HG02763 (cell line): Measurements from ENCODE around the gene CRYZ.
A peak's percentile ranks its signal among the peaks of the same experiment; 100 is the strongest.

Source experiments
- ATAC-seq: cut with Tn5 transposase; IDR thresholded peaks from one replicate; pipeline ENCODE4 v1.9.1; 2021; ENCODE audit warnings: mild to moderate bottlenecking, moderate library complexity; ENCODE audit not compliant: unreplicated experiment

CRYZ gene

GRCh38 chr1:74731399-74732052 is 1.3 kb downstream of the CRYZ start:
- ATAC-seq = peak; percentile 31

- ATAC-seq = no peak
Observed at GRCh38 chr1:74729741-74730478, 2.9 kb downstream of the CRYZ start.

GRCh38 chr1:74728736-74729135 is 4.1 kb downstream of the CRYZ start:
- ATAC-seq = no peak

DNA sequence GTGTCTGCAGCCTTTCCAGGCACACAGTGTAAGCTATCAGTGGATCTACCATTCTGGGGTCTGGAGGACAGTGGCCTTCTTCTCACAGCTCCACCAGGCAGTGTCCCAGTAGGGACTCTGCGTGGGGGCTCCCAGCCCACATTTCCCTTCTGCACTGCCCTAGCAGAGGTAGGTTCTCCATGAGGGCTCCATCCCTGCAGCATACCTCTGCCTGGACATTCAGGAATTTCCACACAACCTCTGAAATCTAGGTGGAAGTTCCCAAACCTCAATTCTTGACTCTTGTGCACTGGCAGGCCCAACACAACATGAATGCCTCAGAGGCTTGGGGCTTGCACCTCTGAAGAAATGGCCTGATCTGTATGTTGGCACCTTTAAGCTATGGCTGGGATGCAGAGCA is 6.8 kb downstream of the CRYZ start:
- ATAC-seq = no peak

- no peak for ATAC-seq
Observed at GRCh38 chr1:74717626-74718025, 15.2 kb downstream of the CRYZ start.

- no peak for ATAC-seq
Observed at GRCh38 chr1:74716822-74717221, 16.0 kb downstream of the CRYZ start.

DNA sequence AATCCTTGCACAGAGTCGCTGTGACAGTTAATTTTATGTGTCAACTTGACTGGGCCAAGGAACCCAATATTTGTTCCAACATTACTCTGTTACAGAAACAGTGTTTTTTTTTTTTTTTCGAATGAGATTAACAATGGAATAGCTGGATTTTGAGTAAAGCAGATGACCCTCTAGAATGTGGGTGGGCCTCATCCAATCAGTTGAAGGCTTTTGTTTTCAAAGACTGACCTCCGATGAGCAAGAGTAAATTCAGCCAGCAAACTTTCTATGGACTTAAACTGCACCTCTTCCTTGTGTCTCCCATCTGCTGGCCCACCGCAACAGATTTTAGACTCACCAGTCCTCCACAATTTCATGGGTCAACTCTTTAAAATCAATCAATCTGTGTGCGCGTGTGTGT is 17.0 kb downstream of the CRYZ start:
- ATAC-seq = no peak

GRCh38 chr1:74715236-74715502 is 17.7 kb downstream of the CRYZ start:
- ATAC-seq = no peak

GRCh38 chr1:74714429-74715235 is 18.2 kb downstream of the CRYZ start:
- peak; percentile 62 for ATAC-seq

DNA sequence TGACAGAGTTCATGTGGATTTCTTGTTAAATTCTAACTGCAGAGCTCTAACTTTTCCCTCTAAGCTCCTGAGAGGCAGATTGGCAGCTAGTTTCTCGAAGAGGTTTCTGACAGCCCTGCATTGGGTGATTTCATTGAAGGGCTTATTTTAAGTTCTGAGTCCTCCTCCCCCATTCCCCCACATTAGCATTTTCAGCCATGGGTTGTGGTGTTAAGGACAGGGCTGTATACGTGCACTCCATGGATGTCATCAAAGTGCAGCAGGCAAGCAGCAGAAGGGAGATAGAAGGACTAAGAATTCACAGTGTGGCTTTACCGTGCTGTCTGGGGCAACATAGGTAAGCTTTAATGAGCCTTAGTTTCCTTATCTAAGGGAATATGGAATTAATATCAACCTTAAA is 19.0 kb downstream of the CRYZ start:
- no peak for ATAC-seq

DNA sequence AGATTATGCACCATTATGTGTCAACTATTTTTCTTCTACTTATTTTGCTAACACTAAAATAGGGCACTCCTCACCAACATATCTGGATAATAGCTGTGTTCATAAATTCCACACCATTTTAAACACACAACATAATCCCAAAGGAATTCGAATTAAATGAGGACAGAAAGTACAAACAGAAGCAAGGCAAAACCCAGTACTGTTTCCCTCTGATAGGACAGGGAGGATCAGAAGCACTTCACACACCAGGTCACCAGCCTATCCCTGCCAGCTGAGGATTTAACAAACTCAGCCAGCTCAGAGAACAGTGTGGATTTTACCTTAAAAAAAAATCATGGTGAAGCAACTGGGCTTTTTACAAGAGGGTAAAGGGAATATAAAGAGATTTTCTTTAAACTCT is 20.0 kb downstream of the CRYZ start:
- ATAC-seq = no peak

DNA sequence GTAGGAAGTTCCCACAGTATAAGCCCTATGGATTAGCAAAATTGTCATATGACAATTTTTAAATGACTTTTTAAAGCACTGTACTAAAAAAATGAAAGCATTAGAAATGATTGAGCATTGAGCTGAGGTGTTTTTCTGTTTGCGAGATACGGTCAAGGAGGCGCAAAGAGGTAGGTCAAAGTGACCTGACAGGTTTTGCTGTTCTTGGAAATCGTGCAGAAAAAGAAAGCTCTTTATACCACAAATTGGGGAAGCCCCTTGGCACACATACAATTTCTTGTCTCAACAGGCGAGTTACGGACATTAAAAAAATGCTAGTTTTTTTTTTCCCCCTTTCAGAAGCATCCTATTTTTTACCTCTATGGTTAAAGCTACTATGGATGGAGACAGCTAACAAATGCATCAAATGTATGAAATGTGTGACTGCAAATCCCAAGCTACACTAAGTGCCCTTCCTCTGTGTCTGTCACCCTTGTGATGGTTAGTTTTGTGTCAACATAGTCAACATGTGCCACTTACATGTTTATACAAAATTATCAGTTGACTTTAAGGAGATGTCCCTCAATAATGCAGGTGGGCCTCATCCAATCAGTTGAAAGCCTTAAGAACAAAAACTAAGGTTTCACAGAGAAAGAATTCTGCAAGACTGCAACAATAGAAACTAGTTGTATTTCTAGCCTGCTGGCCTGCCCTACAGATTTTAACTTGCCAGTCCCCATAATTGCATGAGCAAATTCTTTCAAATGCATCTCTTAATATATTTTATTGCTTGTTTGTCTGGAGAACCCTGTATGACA is 29.3 kb downstream of the CRYZ start:
- no peak for ATAC-seq

DNA sequence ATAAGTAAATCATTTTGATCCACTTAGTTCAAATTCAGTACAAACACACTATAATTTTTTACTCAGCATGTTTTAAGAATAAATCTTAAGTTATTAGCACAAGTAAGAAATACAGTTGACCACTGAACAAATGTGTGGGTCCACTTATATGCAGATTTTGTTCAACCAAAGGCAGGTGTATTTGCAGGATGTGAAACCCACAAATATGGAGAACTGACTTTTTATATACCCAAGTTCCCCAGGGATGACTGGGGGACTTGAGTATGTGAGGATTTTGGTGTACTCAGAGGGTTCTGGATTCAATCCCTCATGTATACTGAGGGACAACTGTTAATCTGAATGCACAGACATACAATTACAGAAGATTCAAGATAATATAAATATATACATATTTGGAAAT is 33.5 kb downstream of the CRYZ start:
- ATAC-seq = peak; percentile 40

GRCh38 chr1:74697832-74698231 is 35.0 kb downstream of the CRYZ start:
- no peak for ATAC-seq

DNA sequence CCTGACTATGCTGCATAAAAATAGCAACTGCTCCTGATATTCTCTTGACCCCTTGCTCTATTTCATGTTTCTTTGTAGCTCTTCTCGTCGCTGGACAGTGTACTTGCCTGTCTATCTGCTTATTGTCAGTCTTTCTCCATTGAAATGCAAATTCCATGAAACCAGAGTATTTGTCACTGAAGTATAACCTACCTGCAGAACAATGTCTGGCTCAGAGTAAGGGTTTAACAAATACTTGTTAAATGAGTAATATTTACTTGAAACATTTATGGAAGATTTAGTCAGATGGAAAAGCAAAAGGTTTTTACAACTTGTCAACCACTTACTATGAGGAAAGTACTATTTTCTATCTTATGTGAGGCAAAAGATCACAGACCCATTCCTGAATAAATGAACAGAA is 39.4 kb downstream of the CRYZ start:
- ATAC-seq = no peak

DNA sequence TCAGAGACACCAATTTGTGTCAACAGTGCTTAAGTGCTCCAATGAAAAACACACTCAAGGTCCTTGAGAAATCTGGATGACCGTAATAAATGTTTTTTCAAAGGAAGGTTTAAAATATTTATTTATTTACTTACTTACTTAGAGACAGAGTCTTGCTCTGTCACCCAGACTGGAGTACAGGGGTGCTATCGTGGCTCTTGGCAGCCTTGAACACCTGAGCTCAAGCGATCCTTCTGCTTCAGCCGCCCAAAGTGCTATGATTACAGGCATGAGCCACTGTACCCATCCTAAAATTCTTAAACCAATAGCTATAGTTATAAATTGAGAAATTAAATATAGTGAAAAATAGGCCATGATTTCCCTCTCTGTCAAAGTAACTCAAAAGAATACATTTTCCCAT is 41.9 kb downstream of the CRYZ start:
- ATAC-seq = no peak

DNA sequence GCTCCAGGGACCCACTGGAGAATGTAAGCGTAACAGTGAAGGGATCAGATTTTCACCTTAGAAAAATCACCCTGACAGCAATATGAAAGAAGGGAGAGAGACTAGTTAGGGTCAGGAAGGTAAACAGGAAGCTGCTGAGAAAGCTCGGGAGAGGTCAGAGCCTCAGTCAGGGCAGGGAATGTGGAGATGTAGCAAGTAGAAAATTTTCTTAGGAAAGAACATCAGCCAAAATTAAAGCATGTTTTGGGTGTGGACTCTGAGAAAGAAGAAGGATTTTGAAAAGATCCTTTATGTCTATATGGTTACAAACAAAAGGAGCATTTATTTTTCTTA is 42.5 kb downstream of the CRYZ start:
- ATAC-seq = no peak

GRCh38 chr1:74689621-74690363 is 43.1 kb downstream of the CRYZ start:
- ATAC-seq = no peak

GRCh38 chr1:74686928-74687327 is 45.9 kb downstream of the CRYZ start:
- no peak for ATAC-seq

DNA sequence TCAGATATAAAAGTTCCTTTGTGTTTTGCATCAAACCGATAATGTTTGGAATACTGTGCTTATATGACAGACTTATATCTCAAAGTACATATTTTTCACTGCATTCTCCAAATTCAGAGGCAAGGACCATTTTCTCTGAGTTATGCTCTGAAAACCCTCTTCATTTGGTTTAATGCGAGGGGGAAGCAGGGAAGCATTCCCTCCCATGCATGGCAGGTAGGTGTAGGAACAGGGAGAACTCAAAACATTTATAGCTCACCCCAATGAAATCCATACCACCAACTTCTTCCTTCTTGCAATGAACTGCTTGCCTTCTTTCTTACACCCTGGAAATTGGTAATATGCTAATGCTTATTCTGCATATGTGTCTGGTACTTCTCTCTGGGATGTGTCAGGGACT is 48.5 kb downstream of the CRYZ start:
- no peak for ATAC-seq

DNA sequence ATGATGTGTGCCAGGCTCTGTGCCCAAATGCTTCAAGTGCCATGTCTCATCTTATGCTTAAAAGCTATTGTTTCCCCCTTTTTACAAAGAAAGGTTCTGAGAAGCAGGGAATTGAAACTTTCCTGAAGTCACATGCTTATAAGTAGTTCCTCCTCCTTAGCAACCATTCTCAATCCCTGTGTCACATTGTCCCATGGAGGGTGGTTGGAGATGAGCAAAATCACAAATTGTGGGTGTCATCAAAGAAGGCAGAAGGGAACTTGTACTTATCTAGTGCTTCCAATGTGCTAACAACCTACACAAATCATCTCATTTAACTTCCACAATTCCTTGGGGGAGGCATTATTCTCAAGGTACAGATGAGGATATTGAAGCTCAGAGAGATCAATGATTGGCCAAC is 49.2 kb downstream of the CRYZ start:
- no peak for ATAC-seq
